SK-N-SH (cell line): Measurements from ENCODE around the gene MASP1. TPM values are rescaled to one million over a fixed set of nuclear protein-coding genes. Genes with fewer than 3 reads are reported as not detected.

Experiments used
- CTCF ChIA-PET: fragments of 300-600, 350-600 bp; formaldehyde crosslinking; extraction: SDS; loops from one replicate; lab custom pipeline; 2021; lab: Yijun Ruan, JAX
- POLR2A ChIA-PET: fragments of 350-600 bp; sonication (Branson Sonifier 250); formaldehyde crosslinking; extraction: SDS; loops from one replicate; lab custom pipeline; 2020; ENCODE audit warnings: antibody characterized with exemption, inconsistent platforms; lab: Yijun Ruan, JAX
- DNase-seq: peaks from one replicate; pipeline ENCODE4 v3.0.0; 2012
- H2AFZ ChIP-seq: fragments of 200-600 bp; sonication (generic); 2 replicates; pipeline ENCODE4 v1.8.1; 2016; ENCODE audit warnings: antibody characterized with exemption, mild to moderate bottlenecking, low read depth
- H3F3A ChIP-seq: fragments of 200-600 bp; sonication (generic); replicated peaks from 2 replicates; pipeline ENCODE3; 2016; ENCODE audit warnings: antibody characterized with exemption, mild to moderate bottlenecking; ENCODE audit not compliant: insufficient read depth
- H3K27ac ChIP-seq, 2 experiments: fragments of 200-500 bp in 1 of 2; fragments of 200-600 bp in 1 of 2; sonication (Bioruptor generic) in 1 of 2; sonication (generic), shearing (Covaris generic) in 1 of 2; 2 replicates each; pipeline versions ENCODE4 v1.5.1 to v1.6.1; 2014 to 2016; ENCODE audit warnings: low read depth in 2 of 2, inconsistent platforms in 1 of 2, low read length in 1 of 2, mild to moderate bottlenecking in 1 of 2, mixed read lengths in 1 of 2
- H3K27me3 ChIP-seq: fragments of 200-600 bp; sonication (generic), shearing (Covaris generic); 2 replicates; pipeline ENCODE4 v1.6.1; 2016; ENCODE audit warnings: mixed run types; ENCODE audit not compliant: insufficient read depth
- H3K36me3 ChIP-seq, 2 experiments: fragments of 200-500 bp in 1 of 2; fragments of 200-600 bp in 1 of 2; sonication (Bioruptor generic) in 1 of 2; sonication (generic) in 1 of 2; replicated peaks in 1 of 2; 2 replicates each; pipeline versions ENCODE3 to v1.5.1; 2014 to 2016; ENCODE audit warnings: low read length in 1 of 2, mild to moderate bottlenecking in 1 of 2; ENCODE audit not compliant: insufficient read depth in 2 of 2, control insufficient read depth in 1 of 2
- H3K4me1 ChIP-seq, 2 experiments: fragments of 200-500 bp in 1 of 2; fragments of 200-600 bp in 1 of 2; sonication (Bioruptor generic) in 1 of 2; sonication (generic), shearing (Covaris generic) in 1 of 2; 2 replicates each; pipeline versions ENCODE4 v1.5.1 to v1.6.1; 2014 to 2016; ENCODE audit warnings: low read depth in 1 of 2, low read length in 1 of 2, mixed run types in 1 of 2; ENCODE audit not compliant: insufficient read depth in 2 of 2, control insufficient read depth in 1 of 2
- H3K4me2 ChIP-seq: fragments of 200-600 bp; sonication (generic), shearing (Covaris generic); 2 replicates; pipeline ENCODE4 v1.6.1; 2017; ENCODE audit warnings: mixed run types
- H3K4me3 ChIP-seq, 2 experiments: fragments of 200-500 bp in 1 of 2; fragments of 200-600 bp in 1 of 2; sonication (Bioruptor generic) in 1 of 2; sonication (generic), shearing (Covaris generic) in 1 of 2; 2 replicates each; pipeline versions ENCODE4 v1.5.1 to v1.8.1; 2014 to 2016; ENCODE audit warnings: low read depth in 2 of 2, inconsistent platforms in 1 of 2, low read length in 1 of 2, mild to moderate bottlenecking in 1 of 2, mixed read lengths in 1 of 2, moderate library complexity in 1 of 2
- H3K79me2 ChIP-seq: fragments of 200-600 bp; sonication (generic); 2 replicates; pipeline ENCODE4 v1.8.1; 2017; ENCODE audit warnings: mild to moderate bottlenecking; ENCODE audit not compliant: insufficient read depth
- H3K9ac ChIP-seq: fragments of 200-600 bp; sonication (generic); 2 replicates; pipeline ENCODE4 v1.6.1; 2017; ENCODE audit warnings: mixed run types
- H3K9me2 ChIP-seq: fragments of 200-600 bp; sonication (generic); 2 replicates; pipeline ENCODE4 v1.6.1; 2017; ENCODE audit warnings: mixed run types
- H3K9me3 ChIP-seq: fragments of 200-600 bp; sonication (generic); 2 replicates; pipeline ENCODE4 v1.6.1; 2017; ENCODE audit warnings: mixed run types, mild to moderate bottlenecking, moderate library complexity
- H4K20me1 ChIP-seq: fragments of 200-600 bp; sonication (generic); 2 replicates; pipeline ENCODE4 v1.6.1; 2017; ENCODE audit warnings: mild to moderate bottlenecking, mixed run types; ENCODE audit not compliant: insufficient read depth
- CTCF ChIP-seq: fragments of 200-600 bp; sonication (generic); IDR thresholded peaks from 2 replicates; pipeline ENCODE4 v1.6.1; 2017; ENCODE audit warnings: antibody characterized with exemption, mild to moderate bottlenecking, moderate library complexity
- ELF1 ChIP-seq: IDR thresholded peaks from 2 replicates; pipeline ENCODE4 v1.4.0; 2012
- FOXJ3 ChIP-seq: sonication (generic); formaldehyde crosslinking; IDR thresholded peaks from 2 replicates; pipeline ENCODE4 v1.5.1; 2020; ENCODE audit warnings: mild to moderate bottlenecking, missing genetic modification reagents
- MXI1 ChIP-seq: IDR thresholded peaks from 2 replicates; pipeline ENCODE4 v1.6.1; 2012; ENCODE audit warnings: mild to moderate bottlenecking, low read depth, low read length, improper control_type of control experiment
- NFIC ChIP-seq: IDR thresholded peaks from 2 replicates; pipeline ENCODE4 v1.4.0; 2012; ENCODE audit warnings: borderline replicate concordance
- NRF1 ChIP-seq: IDR thresholded peaks from 2 replicates; pipeline ENCODE4 v1.6.1; 2012; ENCODE audit warnings: low read depth, mild to moderate bottlenecking, low read length
- REST ChIP-seq: IDR thresholded peaks from 2 replicates; pipeline ENCODE4 v1.6.1; 2012; ENCODE audit warnings: mild to moderate bottlenecking, low read depth, low read length, moderate library complexity
- RFX5 ChIP-seq: IDR thresholded peaks from 2 replicates; pipeline ENCODE4 v1.6.1; 2012; ENCODE audit warnings: mild to moderate bottlenecking, improper control_type of control experiment, low read length
- TCF12 ChIP-seq: IDR thresholded peaks from 2 replicates; pipeline ENCODE4 v1.4.0; 2012
- WGBS: methylation state at CpG from one replicate; pipeline ENCODE4 v1.1.6; 2017; ENCODE audit warnings: low lambda C conversion rate; 5-methylcytosine and 5-hydroxymethylcytosine counted together
- polyA plus RNA-seq, 3 experiments: library from polyadenylated mRNA; depleted of rRNA; stranded (reverse); fragments of >200 nt; gene quantifications; 2 replicates each; pipeline ENCODE4 v1.2.3, GENCODE V29; 2012
- TF ChIP-seq, protein P1 (sequence below): IDR thresholded peaks from 2 replicates; pipeline ENCODE4 v1.4.0; 2012; ENCODE audit warnings: low read depth
- TF ChIP-seq, protein P2 (sequence below): IDR thresholded peaks from 2 replicates; pipeline ENCODE4 v1.4.0; 2012; ENCODE audit warnings: low read depth, borderline replicate concordance

Gene MASP1
- polyA plus RNA-seq, 1 of the 3 experiments (the other 2 are of a cell fraction) = not detected

DNA sequence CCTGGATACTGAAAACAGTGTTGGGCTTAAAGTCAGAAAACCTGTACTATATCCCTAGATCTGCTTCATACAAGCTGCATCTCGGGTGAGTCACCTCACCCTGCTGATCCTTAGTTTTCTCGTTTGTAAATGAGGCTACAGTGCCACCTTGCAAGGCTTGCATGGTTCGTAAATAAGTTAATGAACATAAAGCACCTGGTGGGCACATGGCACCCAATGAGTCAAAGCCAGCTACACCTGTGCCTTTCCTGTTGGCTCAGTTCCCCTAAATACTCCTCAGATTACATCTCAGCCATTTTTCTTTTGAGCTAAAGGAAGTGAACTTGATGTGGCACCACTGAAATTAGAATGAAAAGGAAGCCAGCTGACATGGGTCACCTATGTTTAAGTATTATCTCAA lies 67.7 kb downstream of the MASP1 start:
- Histone ChIP-seq H3K36me3 (no peaks in the 10 kb centered on the region), H3K27me3 (peaks cover 11% of the 10 kb centered on the region), H3F3A (no peaks in the 10 kb centered on the region), H3K4me1 (no peaks in the 10 kb centered on the region), H3K79me2 (no peaks in the 10 kb centered on the region), H3K9me2 (no peaks in the 10 kb centered on the region), H3K9me3 (no peaks in the 10 kb centered on the region), H3K9ac (no peak overlapping the region), H4K20me1 (no peaks in the 10 kb centered on the region), H3K4me2 (no peak overlapping the region), H3K4me3 (no peak overlapping the region), H2AFZ (no peak overlapping the region), H3K27ac (no peak overlapping the region)
- ChIA-PET POLR2A (no interaction called here), CTCF (interaction anchor here (4.4 kb wide), 1 partner anchor 456 kb away, joined by 24 read pairs; no protein-coding TSS in a partner anchor)
- DNase-seq = no peak
- TF ChIP-seq MXI1 (no peak), CTCF (no peak), NFIC (no peak), FOXJ3 (CRISPR knock-in tag) (no peak), REST (no peak)
- TF ChIP-seq, protein P1, sequence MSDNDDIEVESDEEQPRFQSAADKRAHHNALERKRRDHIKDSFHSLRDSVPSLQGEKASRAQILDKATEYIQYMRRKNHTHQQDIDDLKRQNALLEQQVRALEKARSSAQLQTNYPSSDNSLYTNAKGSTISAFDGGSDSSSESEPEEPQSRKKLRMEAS = no peak
- TF ChIP-seq, protein P2, sequence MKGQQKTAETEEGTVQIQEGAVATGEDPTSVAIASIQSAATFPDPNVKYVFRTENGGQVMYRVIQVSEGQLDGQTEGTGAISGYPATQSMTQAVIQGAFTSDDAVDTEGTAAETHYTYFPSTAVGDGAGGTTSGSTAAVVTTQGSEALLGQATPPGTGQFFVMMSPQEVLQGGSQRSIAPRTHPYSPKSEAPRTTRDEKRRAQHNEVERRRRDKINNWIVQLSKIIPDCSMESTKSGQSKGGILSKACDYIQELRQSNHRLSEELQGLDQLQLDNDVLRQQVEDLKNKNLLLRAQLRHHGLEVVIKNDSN = no peak
- WGBS = 0% methylated on average over 3 of the region's 3 CpGs

DNA sequence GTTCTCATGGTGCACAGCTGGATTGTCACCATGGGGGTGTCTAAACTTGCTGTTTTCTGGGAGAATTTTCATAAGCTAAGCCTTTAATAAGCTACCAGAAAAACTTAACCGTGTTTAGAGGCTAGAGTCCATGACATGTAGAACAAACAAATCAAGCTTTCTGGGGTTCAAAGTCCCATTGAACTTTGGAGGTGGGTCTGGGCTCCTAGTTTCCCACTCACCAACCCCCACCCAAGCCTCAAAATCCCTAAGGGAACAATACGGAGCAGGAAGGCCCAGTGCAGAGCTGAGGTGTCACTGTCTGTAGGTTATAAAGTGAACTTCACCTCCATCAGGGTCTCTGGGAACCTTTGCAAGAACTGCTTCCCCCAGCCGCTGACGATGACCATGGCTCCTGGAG lies 68.7 kb downstream of the MASP1 start:
- ChIA-PET POLR2A (no interaction called here), CTCF (interaction anchor here (4.4 kb wide), 1 partner anchor 457 kb away, joined by 24 read pairs; no protein-coding TSS in a partner anchor)
- no peaks in the 10 kb centered on the region for H3K79me2 ChIP-seq
- DNase-seq = no peak
- H3K36me3 ChIP-seq = no peaks in the 10 kb centered on the region
- WGBS = 20% methylated on average over 4 of the region's 4 CpGs
- H3K27ac ChIP-seq = no peak overlapping the region
- TF ChIP-seq ELF1 (no peak), NFIC (no peak), TCF12 (no peak), FOXJ3 (CRISPR knock-in tag) (no peak), RFX5 (no peak), NRF1 (no peak)
- TF ChIP-seq, all 33 proteins: peak for 0
- no peaks in the 10 kb centered on the region for H3F3A ChIP-seq
- no peaks in the 10 kb centered on the region for H3K9me2 ChIP-seq
- no peak overlapping the region for H3K4me3 ChIP-seq
- peaks cover 5% of the 10 kb centered on the region for H3K27me3 ChIP-seq
- H4K20me1 ChIP-seq = no peaks in the 10 kb centered on the region
- no peaks in the 10 kb centered on the region for H3K4me1 ChIP-seq
- no peak overlapping the region for H2AFZ ChIP-seq
- H3K4me2 ChIP-seq = no peak overlapping the region
- H3K9ac ChIP-seq = no peak overlapping the region
- no peaks in the 10 kb centered on the region for H3K9me3 ChIP-seq
